ENCODE measurements around the gene AP5S1. TPM values are rescaled to one million over a fixed set of nuclear protein-coding genes. Genes with fewer than 3 reads are reported as not detected.

Gene AP5S1
- total and polyA plus RNA-seq, 2 of the 13 experiments (the other 11 are each of a cell fraction or from before 2014, with no cell fraction given), result 7.9 to 23.2 TPM

GRCh38 chr20:3777716-3778629, 42.4 kb upstream of the AP5S1 start (continued):
- TF ChIP-seq HMGXB3 (CRISPR knock-in tag; IDR thresholded peaks at IDR 0.05; ENCODE audit: borderline replicate concordance), result no peak
- peak; percentile 69 for TF ChIP-seq ZNF605 (CRISPR knock-in tag; IDR thresholded peaks at IDR 0.05)
- no peak for TF ChIP-seq NFRKB (IDR thresholded peaks at IDR 0.05)
- TF ChIP-seq ZBTB38 (CRISPR knock-in tag; IDR thresholded peaks at IDR 0.05), result 0 out of 2 replicates have a peak, but pooled peaks have one; percentile 2
- no peak for TF ChIP-seq NFIC (IDR thresholded peaks at IDR 0.05; ENCODE audit: low read length)
- TF ChIP-seq BCLAF1 (IDR thresholded peaks at IDR 0.05), result no peak
- 0 out of 2 replicates have a peak, but pooled peaks have one; percentile 52 for TF ChIP-seq ZNF572 (CRISPR knock-in tag; IDR thresholded peaks at IDR 0.05)
- TF ChIP-seq ZNF235 (CRISPR knock-in tag; IDR thresholded peaks at IDR 0.05; ENCODE audit: borderline replicate concordance), result 0 out of 2 replicates have a peak, but pooled peaks have one; percentile 48
- TF ChIP-seq PCBP1 (IDR thresholded peaks at IDR 0.05; ENCODE audit: borderline replicate concordance, low read depth, low read length), result 0 out of 2 replicates have a peak, but pooled peaks have one; percentile 32
- 0 out of 2 replicates have a peak, but pooled peaks have one; percentile 78 for TF ChIP-seq ZXDC (CRISPR knock-in tag; IDR thresholded peaks at IDR 0.05)
- 0 out of 2 replicates have a peak, but pooled peaks have one; percentile 9 for TF ChIP-seq ZNF563 (CRISPR knock-in tag; IDR thresholded peaks at IDR 0.05)
- TF ChIP-seq ZNF414 (CRISPR knock-in tag; IDR thresholded peaks at IDR 0.05), result 0 out of 2 replicates have a peak, but pooled peaks have one; percentile 67
- TF ChIP-seq ZBTB25 (CRISPR knock-in tag; IDR thresholded peaks at IDR 0.05), result no peak
- TF ChIP-seq PBX2 (CRISPR knock-in tag; IDR thresholded peaks at IDR 0.05), result no peak

Measured in HepG2 (cell line).